HUES64 (cell line): ENCODE data around the gene UBE2G2.

Experiments
- H3K27ac ChIP-seq: 2 replicates; pipeline ENCODE4 v1.7.0; 2013; ENCODE audit warnings: low read depth, low read length, inconsistent platforms
- H3K27me3 ChIP-seq: 2 replicates; pipeline ENCODE4 v1.6.1; 2013; ENCODE audit warnings: mild to moderate bottlenecking, low read length; ENCODE audit not compliant: insufficient read depth
- H3K36me3 ChIP-seq: 2 replicates; pipeline ENCODE4 v1.6.1; 2013; ENCODE audit warnings: mild to moderate bottlenecking, low read length; ENCODE audit not compliant: insufficient read depth
- H3K4me1 ChIP-seq: 2 replicates; pipeline ENCODE4 v1.6.1; 2013; ENCODE audit warnings: mild to moderate bottlenecking, low read length, moderate library complexity; ENCODE audit not compliant: insufficient read depth
- H3K4me3 ChIP-seq: 2 replicates; pipeline ENCODE4 v1.5.1; 2013; ENCODE audit warnings: mild to moderate bottlenecking, low read length, moderate library complexity
- H3K9ac ChIP-seq: 2 replicates; pipeline ENCODE4 v1.6.1; 2013; ENCODE audit warnings: mild to moderate bottlenecking, low read depth, low read length
- H3K9me3 ChIP-seq: 2 replicates; pipeline ENCODE4 v1.6.1; 2013; ENCODE audit warnings: low read depth, low read length; ENCODE audit not compliant: insufficient read depth
- WGBS: fragments of 150-250, 120-280 bp; methylation state at CpG from one replicate; pipeline ENCODE4 v1.1.7; 2013; ENCODE audit warnings: missing lambda C conversion rate; 5-methylcytosine and 5-hydroxymethylcytosine counted together

UBE2G2 gene

GRCh38 chr21:44813149-44813548, 11.5 kb upstream of the UBE2G2 start:
- 91% methylated on average over 10 of the region's 10 CpGs for WGBS
- 0 out of 2 replicates have a peak, but pooled peaks cover 6% of the 10 kb centered on the region for H3K4me1 ChIP-seq

GRCh38 chr21:44812640-44813039, 11.0 kb upstream of the UBE2G2 start:
- no peak overlapping the region for H3K9ac ChIP-seq
- 91% methylated on average over 14 of the region's 14 CpGs for WGBS
- H3K4me1 ChIP-seq, result 0 out of 2 replicates have a peak, but pooled peaks cover 6% of the 10 kb centered on the region
- H3K4me3 ChIP-seq, result no peak overlapping the region
- H3K27me3 ChIP-seq, result no peaks in the 10 kb centered on the region
- no peak overlapping the region for H3K27ac ChIP-seq
- no peaks in the 10 kb centered on the region for H3K9me3 ChIP-seq
- H3K36me3 ChIP-seq, result peaks cover 52% of the 10 kb centered on the region

More at GRCh38 chr21:44813149-44813548, 11.5 kb upstream of the UBE2G2 start:
- H3K9me3 ChIP-seq, result no peaks in the 10 kb centered on the region
- no peak overlapping the region for H3K27ac ChIP-seq
- H3K36me3 ChIP-seq, result peaks cover 47% of the 10 kb centered on the region
- H3K27me3 ChIP-seq, result no peaks in the 10 kb centered on the region
- H3K4me3 ChIP-seq, result no peak overlapping the region
- H3K9ac ChIP-seq, result no peak overlapping the region

GRCh38 chr21:44810779-44811178, 9.2 kb upstream of the UBE2G2 start:
- no peaks in the 10 kb centered on the region for H3K9me3 ChIP-seq
- no peak overlapping the region for H3K4me3 ChIP-seq
- H3K36me3 ChIP-seq, result peaks cover 68% of the 10 kb centered on the region
- 95% methylated on average over 6 of the region's 6 CpGs for WGBS
- H3K27ac ChIP-seq, result no peak overlapping the region
- 0 out of 2 replicates have a peak, but pooled peaks cover 6% of the 10 kb centered on the region for H3K4me1 ChIP-seq
- no peak overlapping the region for H3K9ac ChIP-seq
- H3K27me3 ChIP-seq, result no peaks in the 10 kb centered on the region

- Histone ChIP-seq H3K4me3 (no peak overlapping the region), H3K9ac (no peak overlapping the region), H3K27ac (no peak overlapping the region), H3K4me1 (peaks cover 8% of the 10 kb centered on the region; the same call in 1 of the 2 replicates), H3K36me3 (peaks cover 76% of the 10 kb centered on the region), H3K27me3 (no peaks in the 10 kb centered on the region), H3K9me3 (no peaks in the 10 kb centered on the region)
- WGBS, result 87% methylated on average over 4 of the region's 4 CpGs
Observed at GRCh38 chr21:44805859-44806258, 4.2 kb upstream of the UBE2G2 start.

GRCh38 chr21:44805226-44805625, 3.6 kb upstream of the UBE2G2 start:
- H3K27me3 ChIP-seq, result no peaks in the 10 kb centered on the region
- H3K9me3 ChIP-seq, result no peaks in the 10 kb centered on the region
- H3K27ac ChIP-seq, result no peak overlapping the region
- no peak overlapping the region for H3K4me3 ChIP-seq
- 96% methylated on average over 4 of the region's 4 CpGs for WGBS
- peaks cover 12% of the 10 kb centered on the region; the same call in 1 of the 2 replicates for H3K4me1 ChIP-seq
- peaks cover 71% of the 10 kb centered on the region for H3K36me3 ChIP-seq
- H3K9ac ChIP-seq, result no peak overlapping the region

DNA sequence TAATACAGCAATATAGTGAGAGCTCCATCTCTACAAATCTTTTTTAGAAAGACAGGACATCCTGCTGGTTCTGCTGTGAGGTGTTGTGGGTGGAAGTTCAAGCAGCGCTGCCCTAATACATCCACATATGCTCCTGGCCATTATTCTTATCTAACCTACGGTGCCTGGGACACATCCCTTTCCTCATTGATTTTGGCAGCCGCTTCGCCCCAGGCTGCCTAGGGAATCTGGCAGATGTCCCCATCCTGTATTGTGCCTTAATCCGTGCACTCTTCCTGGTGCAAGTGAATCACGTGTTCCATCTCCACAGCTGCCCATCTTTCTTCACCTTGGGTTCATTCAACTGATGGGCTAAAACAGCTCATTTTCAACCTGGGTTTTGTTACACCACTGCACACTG, 3.1 kb upstream of the UBE2G2 start:
- Histone ChIP-seq H3K36me3 (peaks cover 71% of the 10 kb centered on the region), H3K4me3 (no peak overlapping the region)

DNA sequence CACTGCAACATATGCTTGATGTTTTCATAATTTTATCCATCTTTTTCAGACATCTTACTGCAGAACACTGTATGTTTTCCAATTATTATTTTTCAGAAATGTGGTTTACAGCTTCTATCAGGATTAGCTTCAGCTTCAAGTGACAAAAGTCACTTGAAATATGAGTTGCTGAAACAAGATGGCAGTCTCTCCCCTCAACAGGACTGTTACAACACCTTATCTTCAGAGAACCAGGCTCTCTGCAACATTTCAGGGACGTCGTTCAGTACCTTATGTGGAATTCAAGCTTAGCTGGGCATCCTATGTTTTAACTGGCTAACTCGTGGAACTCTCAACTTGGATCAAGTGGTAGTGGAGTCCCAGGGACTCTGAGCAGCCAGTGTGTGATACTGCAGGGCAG, 2.0 kb upstream of the UBE2G2 start:
- H3K4me3 ChIP-seq, result no peak overlapping the region
- WGBS, result 91% methylated on average over 3 of the region's 3 CpGs
- H3K4me1 ChIP-seq, result peaks cover 18% of the 10 kb centered on the region; the same call in 1 of the 2 replicates
- H3K27ac ChIP-seq, result no peak overlapping the region
- no peaks in the 10 kb centered on the region for H3K27me3 ChIP-seq
- H3K9ac ChIP-seq, result no peak overlapping the region
- H3K9me3 ChIP-seq, result no peaks in the 10 kb centered on the region
- H3K36me3 ChIP-seq, result peaks cover 71% of the 10 kb centered on the region

More for the DNA sequence above, 3.1 kb upstream of the UBE2G2 start:
- H3K9me3 ChIP-seq, result no peaks in the 10 kb centered on the region
- H3K27ac ChIP-seq, result no peak overlapping the region
- 94% methylated on average over 6 of the region's 6 CpGs for WGBS
- no peak overlapping the region for H3K9ac ChIP-seq
- no peaks in the 10 kb centered on the region for H3K27me3 ChIP-seq
- peaks cover 16% of the 10 kb centered on the region; the same call in 1 of the 2 replicates for H3K4me1 ChIP-seq

- WGBS, result 17% methylated on average over 32 of the region's 32 CpGs
- H3K27ac ChIP-seq, result peak overlapping the region; percentile 87
- peaks cover 18% of the 10 kb centered on the region; the same call in 1 of the 2 replicates for H3K4me1 ChIP-seq
Observed at GRCh38 chr21:44802396-44803153, 955 bp upstream of the UBE2G2 start.

GRCh38 chr21:44800971-44801467, 601 bp downstream of the UBE2G2 start:
- Histone ChIP-seq H3K4me1 (peaks cover 18% of the 10 kb centered on the region; the same call in 1 of the 2 replicates), H3K27me3 (no peaks in the 10 kb centered on the region), H3K27ac (peak overlapping the region; percentile 87), H3K9me3 (no peaks in the 10 kb centered on the region), H3K36me3 (peaks cover 70% of the 10 kb centered on the region), H3K9ac (peak overlapping the region; percentile 91), H3K4me3 (peak overlapping the region; percentile 96)
- WGBS, result 3% methylated on average over 17 of the region's 17 CpGs

More at GRCh38 chr21:44802396-44803153, 955 bp upstream of the UBE2G2 start:
- H3K9me3 ChIP-seq, result no peaks in the 10 kb centered on the region
- H3K9ac ChIP-seq, result peak overlapping the region; percentile 91
- peaks cover 72% of the 10 kb centered on the region for H3K36me3 ChIP-seq
- peak overlapping the region; percentile 96 for H3K4me3 ChIP-seq
- no peaks in the 10 kb centered on the region for H3K27me3 ChIP-seq

- no peak overlapping the region for H3K27ac ChIP-seq
- no peak overlapping the region; the same call in 1 of the 2 replicates for H3K9ac ChIP-seq
- no peaks in the 10 kb centered on the region for H3K27me3 ChIP-seq
- 69% methylated on average over 10 of the region's 12 CpGs for WGBS
- peak overlapping the region; percentile 96 for H3K4me3 ChIP-seq
- no peaks in the 10 kb centered on the region for H3K9me3 ChIP-seq
- H3K4me1 ChIP-seq, result peaks cover 18% of the 10 kb centered on the region; the same call in 1 of the 2 replicates
- H3K36me3 ChIP-seq, result peaks cover 66% of the 10 kb centered on the region
Observed at GRCh38 chr21:44800103-44800502, 1.5 kb downstream of the UBE2G2 start.

DNA sequence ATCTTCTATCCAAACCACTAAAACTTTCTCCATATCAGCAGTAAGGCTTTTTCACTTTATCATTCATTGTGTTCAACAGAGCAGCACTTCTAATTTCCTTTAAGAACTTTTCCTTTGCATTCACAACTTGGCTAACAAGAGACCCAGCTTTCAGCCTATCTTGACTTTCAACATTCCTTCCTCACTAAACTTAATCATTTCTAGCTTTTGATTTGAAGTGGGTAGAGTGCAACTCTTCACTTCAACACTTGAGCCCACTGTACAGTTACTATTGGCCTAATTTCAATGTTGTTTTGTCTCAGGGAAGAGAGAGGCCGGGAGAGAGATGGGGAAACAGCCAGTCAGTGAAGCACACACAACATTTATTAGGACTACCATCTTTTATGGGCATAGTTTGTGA, 2.0 kb downstream of the UBE2G2 start:
- Histone ChIP-seq H3K36me3 (peaks cover 61% of the 10 kb centered on the region), H3K27ac (no peak overlapping the region), H3K9ac (no peak overlapping the region; the same call in 1 of the 2 replicates), H3K27me3 (no peaks in the 10 kb centered on the region), H3K4me1 (peaks cover 18% of the 10 kb centered on the region; the same call in 1 of the 2 replicates), H3K9me3 (no peaks in the 10 kb centered on the region), H3K4me3 (no peak overlapping the region)
- WGBS, result 100% methylated on average over 1 of the region's 1 CpG
